NCI-H446 (cell line): Measurements from ENCODE around the gene CHURC1.

Experiments used
- DNase-seq, 2 experiments: peaks; one replicate each; lab custom pipeline; 2025; lab: John Stamatoyannopoulos, UW

The CHURC1 gene

GRCh38 chr14:64914237-64915028 lies at the start of gene CHURC1:
TSS of gene CHURC1 (plus strand) at chr14:64914455. CDS start at chr14:64914496, 41 bp downstream.
- peak; percentile 98 to 99 for DNase-seq

GRCh38 chr14:64865109-64865508 lies 49.1 kb upstream of the CHURC1 start:
- DNase-seq, result no peak

DNA sequence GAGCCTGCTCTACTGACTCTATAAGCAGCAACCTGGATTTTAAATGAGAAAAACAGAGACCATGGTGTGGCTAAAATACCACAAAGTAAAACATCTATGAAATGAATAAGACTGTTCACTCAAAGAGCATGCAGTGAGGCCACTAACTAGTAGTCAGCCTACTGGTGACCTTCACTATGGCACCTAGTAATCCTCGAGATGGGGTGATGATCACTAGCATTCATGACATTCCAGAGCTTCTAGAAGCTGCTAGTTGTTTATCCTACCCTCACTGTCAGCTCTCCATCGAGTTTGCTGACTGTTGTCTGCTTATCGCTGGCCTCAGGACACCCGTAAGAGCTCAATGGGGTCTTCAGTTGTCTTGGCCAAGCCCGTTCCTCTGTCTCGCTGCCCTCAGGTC lies 48.3 kb upstream of the CHURC1 start:
- DNase-seq, result no peak

- no peak for DNase-seq
These were observed 47.1 kb upstream of the CHURC1 start for GRCh38 chr14:64867182-64867581.

DNA sequence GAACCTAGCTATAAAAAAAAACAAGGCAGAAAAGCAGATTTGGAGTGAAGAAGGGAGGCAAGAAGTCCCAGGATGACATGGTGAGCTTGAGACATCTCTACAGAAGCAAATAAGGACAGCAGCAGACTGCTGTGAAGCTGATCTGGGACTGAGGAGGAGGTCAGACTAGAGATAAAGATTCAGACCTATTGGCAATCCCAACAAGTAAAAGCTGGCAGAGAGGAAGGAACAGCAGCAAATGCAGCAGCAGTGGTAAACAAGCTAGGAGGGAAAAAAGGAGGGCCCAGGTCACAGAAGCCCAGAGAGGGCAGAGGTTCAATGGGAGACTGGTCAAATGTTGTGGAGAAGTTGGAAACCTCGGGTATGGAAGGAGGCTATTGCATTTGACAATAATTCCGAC lies 45.9 kb upstream of the CHURC1 start:
- no peak for DNase-seq

DNA sequence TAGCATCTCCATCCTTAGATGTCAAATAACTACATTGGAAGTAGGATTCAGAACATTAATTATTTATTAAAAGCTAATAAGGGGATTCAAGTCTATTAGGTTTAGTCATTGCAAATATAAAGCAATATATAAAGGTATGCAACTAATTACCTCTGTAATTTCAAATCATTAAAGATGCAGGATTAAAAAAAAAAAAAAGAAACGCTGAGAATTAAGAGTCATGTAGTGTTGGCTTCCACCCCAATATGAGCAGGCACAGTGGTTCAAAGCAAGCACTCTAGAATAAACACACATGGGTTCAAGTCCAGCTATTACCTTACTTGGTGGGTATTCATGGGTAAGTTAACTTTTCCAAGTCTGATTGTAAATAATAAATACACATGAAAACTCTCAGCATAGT lies 45.4 kb upstream of the CHURC1 start:
- DNase-seq, result no peak

- DNase-seq, result no peak
These were observed 44.1 kb upstream of the CHURC1 start for GRCh38 chr14:64870160-64870559.

DNA sequence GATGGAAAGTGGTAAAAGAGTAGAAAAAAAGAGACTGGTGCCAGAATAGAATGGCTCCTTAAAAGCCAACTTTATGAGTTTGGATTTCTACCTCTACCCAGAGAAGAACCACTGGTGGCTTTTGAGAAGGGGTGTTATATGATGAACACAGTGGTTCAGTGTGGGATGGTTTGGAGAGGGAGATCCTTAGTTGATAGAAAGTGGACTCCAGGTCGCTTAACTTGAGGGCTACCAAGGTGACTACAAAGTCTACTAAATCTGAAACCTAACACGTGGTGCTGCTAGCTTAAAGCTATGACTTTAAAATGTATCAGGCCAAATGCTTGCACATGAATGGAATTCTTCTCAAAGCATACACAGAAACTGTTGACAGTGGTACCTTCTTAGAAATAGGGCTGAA lies 42.9 kb upstream of the CHURC1 start:
- no peak for DNase-seq

GRCh38 chr14:64873506-64874219 lies 40.6 kb upstream of the CHURC1 start:
- no peak for DNase-seq

- no peak for DNase-seq
These were observed 38.9 kb upstream of the CHURC1 start for GRCh38 chr14:64875350-64875749.

DNA sequence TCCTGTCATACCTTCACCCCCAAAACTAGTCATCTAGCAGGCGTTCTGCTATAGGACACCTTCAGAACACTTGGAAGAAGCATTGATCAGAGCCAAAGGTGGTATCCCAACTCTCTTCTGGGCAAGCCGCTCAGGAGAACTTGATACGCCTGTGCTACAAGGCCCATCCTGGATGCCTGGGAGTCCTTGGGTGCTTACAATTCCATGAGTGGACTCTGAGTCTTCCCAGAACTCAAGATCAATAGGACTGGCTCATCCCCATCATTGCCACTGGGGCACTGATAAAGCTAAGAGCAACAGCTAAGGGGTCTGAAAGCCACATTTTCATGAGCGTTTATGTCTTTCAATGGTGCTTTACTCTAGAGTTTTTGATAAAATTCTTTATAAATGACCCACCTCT lies 36.4 kb upstream of the CHURC1 start:
- DNase-seq, result no peak

DNA sequence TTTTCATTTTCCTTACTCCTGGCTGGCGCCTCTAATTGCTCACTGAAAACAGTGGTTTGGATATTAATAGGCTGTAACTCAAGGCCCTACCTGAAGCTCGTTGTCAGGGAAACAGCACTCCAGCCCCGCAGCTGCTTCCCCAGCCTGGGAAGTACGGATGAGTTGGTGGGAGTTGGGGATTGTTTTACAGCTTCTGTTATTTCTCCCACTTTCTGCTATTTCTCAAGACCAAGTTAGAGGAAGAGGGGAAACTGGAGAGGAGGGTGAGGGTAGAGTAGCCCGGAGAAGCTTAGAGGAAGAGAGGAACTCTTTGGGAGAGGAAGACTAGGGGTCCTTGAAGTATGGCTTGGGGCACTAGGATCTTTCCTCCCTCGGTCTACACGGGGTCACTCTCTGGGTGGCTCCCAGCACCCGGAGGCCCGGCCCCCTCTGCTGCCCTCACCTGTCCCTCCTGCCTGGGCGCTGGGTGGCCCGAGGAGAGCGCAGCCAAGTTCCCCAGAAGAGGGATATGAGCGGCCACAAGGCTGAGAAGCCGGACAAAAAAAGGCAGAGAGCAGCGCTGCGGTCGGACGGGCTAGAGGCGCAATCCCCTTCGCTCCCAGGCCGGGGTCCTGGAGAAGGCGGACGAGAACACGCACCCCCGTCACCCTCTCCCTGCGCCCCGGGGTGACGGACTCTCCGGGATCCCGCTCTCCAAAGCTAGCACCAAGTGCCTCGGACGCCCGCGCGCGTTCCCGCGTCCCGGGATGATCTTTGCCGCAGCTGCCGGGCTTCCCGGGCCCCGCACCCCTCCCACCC lies 35.2 kb upstream of the CHURC1 start:
- no peak for DNase-seq

GRCh38 chr14:64879635-64880220 lies 34.5 kb upstream of the CHURC1 start, which contains the start of gene SPTB:
TSS of gene SPTB (minus strand) at chr14:64879907. CDS start at chr14:64823094, 56,813 bp downstream.
- peak in 1 of 2 experiments; percentile 38 for DNase-seq

GRCh38 chr14:64880221-64881121 lies 33.8 kb upstream of the CHURC1 start:
- peak; percentile 20 to 60 for DNase-seq

DNA sequence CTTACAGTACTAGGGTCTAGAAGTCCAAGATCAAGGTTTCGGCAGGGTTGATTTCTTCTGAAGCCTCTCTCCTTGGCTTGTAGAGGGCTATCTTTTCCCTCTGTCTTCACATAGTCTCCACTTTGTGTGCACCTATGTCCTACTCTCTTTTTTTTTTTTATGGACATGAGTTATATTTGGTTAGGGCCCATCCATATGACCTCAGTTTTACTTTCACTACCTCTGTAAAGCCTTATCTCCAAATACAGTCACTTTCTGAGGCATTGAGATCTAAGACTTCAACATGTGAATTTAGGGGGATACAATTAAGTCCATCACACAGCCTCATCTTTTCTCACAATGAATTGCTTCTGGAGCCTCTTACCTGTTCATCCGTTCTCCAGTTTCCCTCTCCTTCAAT lies 28.7 kb upstream of the CHURC1 start:
- DNase-seq, result no peak

DNA sequence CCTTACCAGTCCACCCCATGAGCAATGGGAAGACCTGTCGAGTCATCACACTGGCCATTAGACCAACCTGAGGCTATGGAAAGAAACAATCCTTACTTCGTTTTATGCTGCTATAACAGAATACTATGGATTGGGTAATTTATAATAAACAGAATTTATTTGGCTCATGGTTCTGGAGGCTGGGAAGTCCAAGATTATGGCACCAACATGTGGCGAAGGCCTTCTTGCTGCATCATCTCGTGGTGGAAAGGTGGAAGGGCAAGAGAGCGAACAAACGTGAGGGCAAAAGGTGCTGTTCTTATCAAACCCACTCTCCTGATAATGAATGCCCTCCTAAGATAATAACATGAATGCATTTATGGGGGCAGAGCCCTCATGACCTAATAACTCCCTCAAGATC lies 24.9 kb upstream of the CHURC1 start:
- DNase-seq, result no peak

GRCh38 chr14:64891173-64891838 lies 22.9 kb upstream of the CHURC1 start:
- DNase-seq, result no peak

DNA sequence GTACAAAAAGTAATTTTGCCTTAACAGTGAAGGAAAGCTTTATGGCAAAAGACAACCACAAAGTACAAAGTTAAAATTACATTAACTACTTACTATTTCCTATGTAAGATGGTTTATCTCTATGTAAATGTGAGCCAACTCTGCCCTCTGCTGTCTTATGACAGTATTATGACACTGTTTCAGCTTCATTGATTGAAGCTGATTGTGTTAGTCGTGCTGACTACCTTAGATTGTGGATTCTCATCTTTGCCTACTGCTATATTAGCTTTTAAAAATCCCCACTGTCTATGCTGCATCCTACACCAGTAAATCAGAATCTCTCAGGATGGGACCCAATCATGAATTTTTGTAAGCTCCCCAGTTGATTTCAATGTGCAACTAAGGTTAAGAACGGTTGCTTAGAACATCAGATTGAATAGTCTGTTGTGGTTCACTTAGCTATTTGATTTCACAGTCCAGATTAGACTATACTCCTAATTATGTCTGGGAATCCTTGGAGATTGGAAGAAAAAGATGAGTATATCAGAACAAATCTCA lies 22.3 kb upstream of the CHURC1 start:
- DNase-seq, result peak; percentile 47 to 68

- no peak for DNase-seq
These were observed 14.3 kb upstream of the CHURC1 start for GRCh38 chr14:64899958-64900357.

DNA sequence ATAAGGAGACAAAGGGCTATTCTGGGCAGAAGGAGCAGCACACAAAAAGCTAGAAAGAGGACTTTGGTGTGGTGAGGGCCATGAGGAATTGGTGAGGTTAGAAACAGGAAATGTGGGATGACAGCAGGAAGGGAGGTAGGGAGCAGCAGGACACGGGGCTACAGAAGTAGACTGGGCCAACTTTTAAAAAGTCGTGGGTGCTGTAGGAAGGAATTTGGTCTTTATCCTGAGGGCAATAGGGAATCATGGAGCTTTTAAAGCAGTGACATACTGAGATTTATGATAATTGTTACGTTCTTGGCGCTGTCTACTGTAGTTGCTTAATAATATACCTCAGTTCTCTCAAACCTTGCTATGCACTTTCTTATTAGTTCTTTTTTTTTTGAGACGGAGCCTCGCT lies 8.2 kb upstream of the CHURC1 start:
- DNase-seq, result no peak
